ENCODE measurements around the gene FAM20C. TPM values are rescaled to one million over a fixed set of nuclear protein-coding genes. Genes with fewer than 3 reads are reported as not detected.

Gene FAM20C
- total RNA-seq, 1 experiment from 2014 or later = 34.0 TPM

DNA sequence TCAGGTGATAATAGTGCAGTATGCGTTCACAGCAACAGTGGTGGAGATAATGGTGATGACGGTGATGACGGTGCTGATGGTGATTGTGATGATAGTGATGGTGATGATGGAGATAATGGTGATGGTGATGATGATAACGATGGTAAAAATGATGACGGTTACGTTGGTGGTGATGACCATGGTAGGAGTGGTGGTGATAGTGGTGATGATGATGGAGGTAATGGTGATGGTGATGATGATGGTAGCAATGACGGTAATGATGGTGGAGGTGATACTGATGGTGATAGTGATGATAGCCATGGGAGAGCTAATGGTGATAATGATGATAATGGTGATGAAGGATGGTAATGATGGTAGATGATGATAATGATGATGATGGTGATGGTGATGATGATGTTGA, 45.0 kb downstream of the FAM20C start:
- ChIA-PET POLR2A (no interaction called here), CTCF (no interaction called here)
- peaks cover 22% of the 10 kb centered on the region for H3K4me1 ChIP-seq
- Mint-ChIP-seq H3K27ac (ENCODE audit: unreplicated experiment) (no peak overlapping the region), H3K4me1 (ENCODE audit: low read depth, unreplicated experiment) (no peaks in the 10 kb centered on the region), H3K27me3 (ENCODE audit: insufficient read depth, unreplicated experiment) (no peaks in the 10 kb centered on the region), H3K9me3 (ENCODE audit: unreplicated experiment) (no peaks in the 10 kb centered on the region), H3K36me3 (ENCODE audit: insufficient read depth, unreplicated experiment) (no peaks in the 10 kb centered on the region), H3K4me3 (ENCODE audit: unreplicated experiment) (no peak overlapping the region)
- no peak for DNase-seq
- no TSS peak for BruUV-seq (replicated peaks)
- H3K36me3 ChIP-seq (ENCODE audit: control insufficient read depth, insufficient read depth, low read length) = no peaks in the 10 kb centered on the region; the same call in 1 of the 2 replicates
- no peaks in the 10 kb centered on the region for H3K27me3 ChIP-seq (replicated peaks; ENCODE audit: control insufficient read depth, insufficient read depth, low read length)
- intact Hi-C loops (cut with micrococcal nuclease; ENCODE audit: unreplicated experiment) = no loop called here
- H3K4me3 ChIP-seq (ENCODE audit: low read depth, low read length) = no peak overlapping the region
- H3K9me3 ChIP-seq = no peaks in the 10 kb centered on the region
- TF ChIP-seq, protein P1, sequence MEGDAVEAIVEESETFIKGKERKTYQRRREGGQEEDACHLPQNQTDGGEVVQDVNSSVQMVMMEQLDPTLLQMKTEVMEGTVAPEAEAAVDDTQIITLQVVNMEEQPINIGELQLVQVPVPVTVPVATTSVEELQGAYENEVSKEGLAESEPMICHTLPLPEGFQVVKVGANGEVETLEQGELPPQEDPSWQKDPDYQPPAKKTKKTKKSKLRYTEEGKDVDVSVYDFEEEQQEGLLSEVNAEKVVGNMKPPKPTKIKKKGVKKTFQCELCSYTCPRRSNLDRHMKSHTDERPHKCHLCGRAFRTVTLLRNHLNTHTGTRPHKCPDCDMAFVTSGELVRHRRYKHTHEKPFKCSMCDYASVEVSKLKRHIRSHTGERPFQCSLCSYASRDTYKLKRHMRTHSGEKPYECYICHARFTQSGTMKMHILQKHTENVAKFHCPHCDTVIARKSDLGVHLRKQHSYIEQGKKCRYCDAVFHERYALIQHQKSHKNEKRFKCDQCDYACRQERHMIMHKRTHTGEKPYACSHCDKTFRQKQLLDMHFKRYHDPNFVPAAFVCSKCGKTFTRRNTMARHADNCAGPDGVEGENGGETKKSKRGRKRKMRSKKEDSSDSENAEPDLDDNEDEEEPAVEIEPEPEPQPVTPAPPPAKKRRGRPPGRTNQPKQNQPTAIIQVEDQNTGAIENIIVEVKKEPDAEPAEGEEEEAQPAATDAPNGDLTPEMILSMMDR (IDR thresholded peaks at IDR 0.05; ENCODE audit: insufficient read depth in 1 of 2, low read depth in 1 of 2, low read length in 1 of 2, severe bottlenecking in 1 of 2, unreplicated experiment in 1 of 2) = no peak

DNA sequence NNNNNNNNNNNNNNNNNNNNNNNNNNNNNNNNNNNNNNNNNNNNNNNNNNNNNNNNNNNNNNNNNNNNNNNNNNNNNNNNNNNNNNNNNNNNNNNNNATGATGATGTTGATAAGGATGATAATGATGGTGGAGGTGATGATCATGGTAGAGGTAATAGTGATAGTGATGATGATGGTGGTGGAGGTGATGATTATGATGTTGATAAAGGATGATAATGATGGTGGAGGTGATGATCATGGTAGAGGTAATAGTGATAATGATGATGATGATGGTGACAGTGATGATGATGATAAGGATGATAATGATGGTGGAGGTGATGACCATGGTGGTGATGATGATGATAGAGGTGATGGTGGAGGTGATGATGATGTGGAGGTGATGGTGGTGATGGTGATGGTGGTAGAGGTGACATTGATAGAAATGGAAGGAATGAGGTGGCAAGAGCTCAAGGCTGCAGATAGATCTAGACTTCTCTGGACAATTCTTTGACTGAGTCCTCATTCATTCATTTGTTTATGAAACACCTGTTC, 47.8 kb downstream of the FAM20C start:
- Mint-ChIP-seq H3K4me1 (ENCODE audit: low read depth, unreplicated experiment) (no peaks in the 10 kb centered on the region), H3K36me3 (ENCODE audit: insufficient read depth, unreplicated experiment) (no peaks in the 10 kb centered on the region), H3K9me3 (ENCODE audit: unreplicated experiment) (no peaks in the 10 kb centered on the region), H3K27me3 (ENCODE audit: insufficient read depth, unreplicated experiment) (no peaks in the 10 kb centered on the region), H3K27ac (ENCODE audit: unreplicated experiment) (no peak overlapping the region), H3K4me3 (ENCODE audit: unreplicated experiment) (no peak overlapping the region)
- ChIA-PET CTCF (no interaction called here), POLR2A (no interaction called here)
- BruUV-seq (replicated peaks) = no TSS peak
- peaks cover 11% of the 10 kb centered on the region for H3K4me1 ChIP-seq
- no peaks in the 10 kb centered on the region for H3K27me3 ChIP-seq (replicated peaks; ENCODE audit: control insufficient read depth, insufficient read depth, low read length)
- no peaks in the 10 kb centered on the region; the same call in 1 of the 2 replicates for H3K36me3 ChIP-seq (ENCODE audit: control insufficient read depth, insufficient read depth, low read length)
- no peak overlapping the region for H3K4me3 ChIP-seq (ENCODE audit: low read depth, low read length)
- DNase-seq = no peak
- intact Hi-C loops (cut with micrococcal nuclease; ENCODE audit: unreplicated experiment) = no loop called here
- H3K9me3 ChIP-seq = no peaks in the 10 kb centered on the region
- TF ChIP-seq, protein P1 (IDR thresholded peaks at IDR 0.05; ENCODE audit: insufficient read depth in 1 of 2, low read depth in 1 of 2, low read length in 1 of 2, severe bottlenecking in 1 of 2, unreplicated experiment in 1 of 2) = no peak

DNA sequence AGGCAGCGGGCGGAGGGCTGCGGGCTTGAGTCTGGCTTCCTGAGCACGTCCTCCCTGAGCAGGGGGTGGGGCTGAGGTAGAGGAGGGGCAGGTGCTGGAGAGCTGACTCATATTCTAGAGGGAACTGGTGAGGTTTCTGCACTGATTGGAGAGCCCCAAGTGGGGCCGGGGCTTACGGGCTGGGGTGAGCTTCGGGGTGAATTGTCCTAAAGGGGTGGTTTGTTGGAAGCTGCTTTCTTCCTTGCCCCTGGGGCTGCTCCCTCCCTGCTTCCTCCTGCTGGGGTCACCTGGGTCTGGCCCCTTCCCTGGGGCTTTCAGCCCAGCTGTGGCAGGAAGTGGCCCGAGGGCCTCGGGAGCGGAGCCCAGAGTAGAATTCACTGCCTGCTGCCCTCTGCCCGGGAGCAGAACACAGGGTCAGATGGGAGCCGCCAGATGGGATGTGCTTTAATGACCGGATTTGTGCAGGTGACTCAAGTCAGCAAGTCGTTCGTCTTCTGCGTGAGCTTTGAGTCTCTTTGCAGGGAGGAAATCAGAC, 48.6 kb downstream of the FAM20C start:
- peaks cover 4% of the 10 kb centered on the region; the same call in 1 of the 2 replicates for H3K4me1 ChIP-seq
- TF ChIP-seq, protein P1 (IDR thresholded peaks at IDR 0.05; ENCODE audit: insufficient read depth in 1 of 2, low read depth in 1 of 2, low read length in 1 of 2, severe bottlenecking in 1 of 2, unreplicated experiment in 1 of 2) = no peak
- H3K27me3 Mint-ChIP-seq (ENCODE audit: insufficient read depth, unreplicated experiment) = no peaks in the 10 kb centered on the region
- H3K9me3 Mint-ChIP-seq (ENCODE audit: unreplicated experiment) = no peaks in the 10 kb centered on the region
- H3K36me3 ChIP-seq (ENCODE audit: control insufficient read depth, insufficient read depth, low read length) = no peaks in the 10 kb centered on the region; the same call in 1 of the 2 replicates
- no peaks in the 10 kb centered on the region for H3K27me3 ChIP-seq (replicated peaks; ENCODE audit: control insufficient read depth, insufficient read depth, low read length)
- ChIA-PET POLR2A (no interaction called here), CTCF (no interaction called here)
- no peaks in the 10 kb centered on the region for H3K4me1 Mint-ChIP-seq (ENCODE audit: low read depth, unreplicated experiment)
- intact Hi-C loops (cut with micrococcal nuclease; ENCODE audit: unreplicated experiment) = no loop called here
- no peak overlapping the region for H3K27ac Mint-ChIP-seq (ENCODE audit: unreplicated experiment)
- no peak overlapping the region for H3K4me3 ChIP-seq (ENCODE audit: low read depth, low read length)
- H3K4me3 Mint-ChIP-seq (ENCODE audit: unreplicated experiment) = no peak overlapping the region
- no TSS peak for BruUV-seq (replicated peaks)
- no peak for DNase-seq
- H3K9me3 ChIP-seq = no peaks in the 10 kb centered on the region
- H3K36me3 Mint-ChIP-seq (ENCODE audit: insufficient read depth, unreplicated experiment) = no peaks in the 10 kb centered on the region

All from Caco-2 (cell line).